Lung (tissue), 12 donors: ENCODE measurements around the gene GABRE. TPM values are rescaled to one million over a fixed set of nuclear protein-coding genes. Genes with fewer than 3 reads are reported as not detected.
A peak's percentile ranks its signal among the peaks of the same experiment; 100 is the strongest.

Experiments used
- ATAC-seq: fragments of 200-7000 bp; cut with Tn5 transposase; one replicate; pipeline ENCODE4 v1.9.1; 2020; ENCODE audit warnings: moderate number of reproducible peaks; ENCODE audit not compliant: insufficient read depth, low FRiP score
- DNase-seq, 3 donors: peaks; one replicate each; pipeline ENCODE4 v3.0.0-alpha.2; 2013 to 2017
- H3K27ac ChIP-seq, 2 donors: one replicate each; pipeline ENCODE4 v1.5.1; 2013; ENCODE audit warnings: mild to moderate bottlenecking in 2 of 2, moderate library complexity in 2 of 2, control low read depth in 1 of 2, inconsistent platforms in 1 of 2, low read depth in 1 of 2, low read length in 1 of 2
- H3K27me3 ChIP-seq, 3 donors: one replicate each; pipeline ENCODE4 v1.5.1; 2013; ENCODE audit warnings: low read length in 2 of 3; ENCODE audit not compliant: control insufficient read depth in 3 of 3, insufficient read depth in 3 of 3
- H3K36me3 ChIP-seq, 4 donors: one replicate each; pipeline ENCODE4 v1.5.1; 2013; ENCODE audit warnings: low read length in 4 of 4, mild to moderate bottlenecking in 1 of 4, moderate library complexity in 1 of 4; ENCODE audit not compliant: control insufficient read depth in 4 of 4, insufficient read depth in 4 of 4
- H3K4me1 ChIP-seq, 5 donors: one replicate each; pipeline ENCODE4 v1.5.1; 2013; ENCODE audit warnings: low read length in 5 of 5, mild to moderate bottlenecking in 2 of 5, moderate library complexity in 1 of 5; ENCODE audit not compliant: control insufficient read depth in 5 of 5, insufficient read depth in 5 of 5
- H3K4me3 ChIP-seq: one replicate; pipeline ENCODE4 v1.5.1; 2013; ENCODE audit warnings: mild to moderate bottlenecking, control low read depth, moderate library complexity
- H3K9ac ChIP-seq, 2 donors: one replicate each; pipeline ENCODE4 v1.5.1; 2013; ENCODE audit warnings: low read length in 2 of 2, control low read depth in 1 of 2; ENCODE audit not compliant: insufficient read depth in 1 of 2
- H3K9me3 ChIP-seq, 4 donors: one replicate each; pipeline ENCODE4 v1.5.1; 2013; ENCODE audit warnings: low read length in 3 of 4, mild to moderate bottlenecking in 1 of 4, moderate library complexity in 1 of 4; ENCODE audit not compliant: control insufficient read depth in 4 of 4, insufficient read depth in 3 of 4
- CTCF ChIP-seq: IDR thresholded peaks from 2 replicates; pipeline ENCODE4 v1.5.1; 2012; ENCODE audit warnings: mild to moderate bottlenecking; ENCODE audit errors: control extremely low read depth, extremely low read depth
- WGBS, 2 donors: extraction: QIAGEN DNeasy Blood & Tissue Kit; methylation state at CpG; one replicate each; pipeline ENCODE4 v1.1.7; 2013; 5-methylcytosine and 5-hydroxymethylcytosine counted together
- polyA plus RNA-seq, 2 donors: library from polyadenylated mRNA; stranded (reverse); fragments of 200-250 nt; gene quantifications; one replicate each; pipeline ENCODE4 v1.2.1, GENCODE V29; 2013
- total RNA-seq, 2 donors: library from RNA; depleted of rRNA in 1 of 2; stranded (reverse); fragments of >200 nt in 1 of 2; gene quantifications; one replicate each; pipeline ENCODE4 v1.2.1, GENCODE V29; 2014 to 2021
- donor health status: control.
- donor health status: control.
- donor health status: Bipolar disorder and iron deficiency.
- donor health status: healthy.
- donor health status: DM: yes; HTN: yes; CAD: no.

GABRE gene
- total and polyA plus RNA-seq, 4 donors = 2.2 to 44.5 (median 21.0) TPM

GRCh38 chrX:151984328-151984727 is 9.9 kb upstream of the GABRE start:
- peaks cover 0 to 10% (median 0%) of the 10 kb centered on the region in 5 donors for H3K4me1 ChIP-seq
- TF ChIP-seq CTCF = no peak
- no peak overlapping the region for H3K9ac ChIP-seq
- ATAC-seq = no peak
- no peaks in the 10 kb centered on the region for H3K27me3 ChIP-seq
- H3K27ac ChIP-seq = peak overlapping the region in 1 of 2 donors; percentile 4
- no peaks in the 10 kb centered on the region for H3K36me3 ChIP-seq
- 21 to 33% methylated on average over 3 of the region's 3 CpGs for WGBS, 2 donors
- DNase-seq = peak in 1 of 3 donors; percentile 43
- no peaks in the 10 kb centered on the region for H3K9me3 ChIP-seq
- no peak overlapping the region for H3K4me3 ChIP-seq

DNA sequence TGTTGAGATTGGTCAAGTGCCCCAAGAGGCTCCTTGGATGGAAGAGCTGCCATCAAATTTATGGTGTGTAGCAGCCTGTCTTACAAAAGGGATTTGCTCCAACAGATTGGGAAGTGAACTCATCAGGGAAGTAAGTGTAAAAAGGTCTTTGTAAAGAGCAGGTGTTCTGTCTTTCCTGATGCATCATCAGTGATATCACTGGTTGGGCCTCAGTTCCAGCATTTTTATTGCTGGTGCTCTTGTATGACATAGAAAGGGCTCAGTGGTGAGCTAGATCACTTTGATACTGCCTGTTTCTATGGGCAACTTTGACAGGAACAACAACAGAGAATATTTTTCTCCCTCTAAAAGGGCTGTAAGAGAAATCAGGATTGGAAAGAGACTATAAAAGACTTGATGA is 8.7 kb upstream of the GABRE start:
- TF ChIP-seq CTCF = no peak
- ATAC-seq (no peak), DNase-seq (no peak)
- no peaks in the 10 kb centered on the region for H3K27me3 ChIP-seq
- H3K9me3 ChIP-seq = peaks cover 0 to 2% (median 0%) of the 10 kb centered on the region in 4 donors
- peaks cover 0 to 10% (median 0%) of the 10 kb centered on the region in 5 donors for H3K4me1 ChIP-seq
- H3K9ac ChIP-seq = no peak overlapping the region
- no peak overlapping the region for H3K27ac ChIP-seq
- no peak overlapping the region for H3K4me3 ChIP-seq
- H3K36me3 ChIP-seq = no peaks in the 10 kb centered on the region

DNA sequence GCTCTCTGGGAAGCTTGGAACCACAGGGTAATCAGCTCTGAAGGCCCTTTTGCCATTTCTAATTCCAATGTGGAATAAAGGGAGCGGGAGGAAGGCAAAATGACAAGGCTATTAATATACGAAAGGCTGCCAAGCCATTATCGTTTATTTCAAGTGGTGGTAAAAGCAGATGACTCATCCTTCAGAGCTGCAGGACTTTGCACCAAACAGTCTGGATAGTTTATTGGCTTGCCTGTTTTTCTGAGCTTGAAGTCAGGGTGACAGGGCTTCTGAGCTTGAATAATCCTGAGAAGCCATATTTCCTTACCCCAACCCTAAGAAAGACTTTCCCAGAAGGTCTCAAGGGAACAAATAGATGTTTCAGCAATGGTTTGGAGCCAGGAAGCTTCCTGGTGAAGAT is 7.7 kb upstream of the GABRE start:
- TF ChIP-seq CTCF = no peak
- Histone ChIP-seq H3K9ac (no peak overlapping the region), H3K4me3 (no peak overlapping the region), H3K36me3 (no peaks in the 10 kb centered on the region), H3K27ac (no peak overlapping the region), H3K27me3 (no peaks in the 10 kb centered on the region), H3K9me3 (peaks cover 0 to 2% (median 0%) of the 10 kb centered on the region in 4 donors), H3K4me1 (peaks cover 0 to 10% (median 3%) of the 10 kb centered on the region in 5 donors)
- DNase-seq (peak in 1 of 3 donors; percentile 19), ATAC-seq (peak; percentile 58)
- 57 to 73% methylated on average over 3 of the region's 3 CpGs for WGBS, 2 donors

DNA sequence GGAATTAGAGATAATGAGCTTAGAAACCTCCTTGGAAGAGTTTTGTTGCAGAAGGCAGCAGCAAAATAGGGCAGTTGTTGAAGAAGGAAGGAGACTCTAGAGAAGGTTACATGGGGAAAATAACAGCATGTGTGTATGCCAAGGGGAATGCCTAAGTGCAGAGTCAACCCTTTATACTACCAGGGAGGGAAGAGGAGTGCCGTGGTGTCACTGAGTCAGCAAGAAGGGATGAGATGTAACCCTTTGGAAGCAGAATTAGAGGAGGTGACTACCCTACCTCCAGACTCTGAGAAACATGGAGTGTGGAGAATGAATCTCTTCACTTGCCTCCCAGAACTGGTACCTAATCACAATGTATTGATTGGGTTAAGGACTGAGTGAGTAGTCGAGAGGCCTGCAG is 6.7 kb upstream of the GABRE start:
- Histone ChIP-seq H3K4me1 (peaks cover 0 to 10% (median 3%) of the 10 kb centered on the region in 5 donors), H3K36me3 (no peaks in the 10 kb centered on the region), H3K9ac (no peak overlapping the region), H3K4me3 (no peak overlapping the region), H3K27ac (no peak overlapping the region), H3K27me3 (no peaks in the 10 kb centered on the region), H3K9me3 (peaks cover 0 to 4% (median 0%) of the 10 kb centered on the region in 4 donors)
- no peak for TF ChIP-seq CTCF
- WGBS, 2 donors = 51 to 79% methylated on average over 2 of the region's 2 CpGs
- ATAC-seq = no peak
- no peak for DNase-seq
